ENCODE measurements around the gene CMSS1. TPM values are rescaled to one million over a fixed set of nuclear protein-coding genes. Genes with fewer than 3 reads are reported as not detected.

The CMSS1 gene
- polyA plus RNA-seq, 1 donor from 2014 or later, result 22.7 TPM

GRCh38 chr3:99949956-99950670 lies 132.5 kb downstream of the CMSS1 start:
- peaks cover 0 to 5% (median 0%) of the 10 kb centered on the region in 3 donors for H3K4me1 Mint-ChIP-seq
- peaks cover 2% of the 10 kb centered on the region for H3K36me3 Mint-ChIP-seq
- H3K27ac Mint-ChIP-seq, result peak overlapping the region in 1 of 3 donors; percentile 71
- no peaks in the 10 kb centered on the region for H3K9me3 Mint-ChIP-seq
- H3K27me3 Mint-ChIP-seq, result no peaks in the 10 kb centered on the region
- no peak overlapping the region for H3K4me3 Mint-ChIP-seq

GRCh38 chr3:99950921-99951320 lies 133.3 kb downstream of the CMSS1 start:
- Mint-ChIP-seq H3K4me3 (no peak overlapping the region), H3K4me1 (peaks cover 0 to 3% (median 0%) of the 10 kb centered on the region in 3 donors), H3K9me3 (no peaks in the 10 kb centered on the region), H3K27me3 (no peaks in the 10 kb centered on the region), H3K36me3 (peaks cover 2% of the 10 kb centered on the region), H3K27ac (no peak overlapping the region)

- H3K36me3 Mint-ChIP-seq, result peaks cover 4% of the 10 kb centered on the region
Measured at GRCh38 chr3:99951701-99952100, 134.0 kb downstream of the CMSS1 start.

GRCh38 chr3:99952306-99952705 lies 134.6 kb downstream of the CMSS1 start:
- Mint-ChIP-seq H3K36me3 (peaks cover 4% of the 10 kb centered on the region), H3K27ac (no peak overlapping the region), H3K27me3 (no peaks in the 10 kb centered on the region), H3K9me3 (no peaks in the 10 kb centered on the region), H3K4me3 (no peak overlapping the region), H3K4me1 (peaks cover 0 to 7% (median 0%) of the 10 kb centered on the region in 3 donors)

More at GRCh38 chr3:99951701-99952100, 134.0 kb downstream of the CMSS1 start:
- Mint-ChIP-seq H3K27me3 (no peaks in the 10 kb centered on the region), H3K4me3 (no peak overlapping the region), H3K4me1 (peaks cover 0 to 6% (median 0%) of the 10 kb centered on the region in 3 donors), H3K27ac (no peak overlapping the region), H3K9me3 (no peaks in the 10 kb centered on the region)

- H3K4me3 Mint-ChIP-seq, result no peak overlapping the region
- H3K4me1 Mint-ChIP-seq, result peaks cover 0 to 12% (median 0%) of the 10 kb centered on the region in 3 donors
- no peaks in the 10 kb centered on the region for H3K27me3 Mint-ChIP-seq
- H3K27ac Mint-ChIP-seq, result no peak overlapping the region
- no peaks in the 10 kb centered on the region for H3K9me3 Mint-ChIP-seq
- peaks cover 5% of the 10 kb centered on the region for H3K36me3 Mint-ChIP-seq
Measured at GRCh38 chr3:99953596-99953995, 135.9 kb downstream of the CMSS1 start.

- H3K27me3 Mint-ChIP-seq, result no peaks in the 10 kb centered on the region
- H3K27ac Mint-ChIP-seq, result peak overlapping the region in 1 of 3 donors; percentile 24
- H3K4me3 Mint-ChIP-seq, result no peak overlapping the region
- peaks cover 0 to 12% (median 0%) of the 10 kb centered on the region in 3 donors for H3K4me1 Mint-ChIP-seq
- peaks cover 5% of the 10 kb centered on the region for H3K36me3 Mint-ChIP-seq
- H3K9me3 Mint-ChIP-seq, result no peaks in the 10 kb centered on the region
Measured at GRCh38 chr3:99954914-99955644, 137.4 kb downstream of the CMSS1 start.

- Mint-ChIP-seq H3K9me3 (no peaks in the 10 kb centered on the region), H3K27ac (no peak overlapping the region), H3K36me3 (peaks cover 4% of the 10 kb centered on the region), H3K27me3 (no peaks in the 10 kb centered on the region), H3K4me3 (no peak overlapping the region), H3K4me1 (peaks cover 0 to 12% (median 4%) of the 10 kb centered on the region in 3 donors)
Measured at GRCh38 chr3:99955773-99956562, 138.3 kb downstream of the CMSS1 start.

- Mint-ChIP-seq H3K9me3 (no peaks in the 10 kb centered on the region), H3K36me3 (peaks cover 5% of the 10 kb centered on the region), H3K27me3 (no peaks in the 10 kb centered on the region), H3K4me3 (no peak overlapping the region), H3K27ac (no peak overlapping the region), H3K4me1 (peaks cover 0 to 8% (median 4%) of the 10 kb centered on the region in 3 donors)
Measured at GRCh38 chr3:99957151-99957796, 139.6 kb downstream of the CMSS1 start.

GRCh38 chr3:99958222-99958912 lies 140.7 kb downstream of the CMSS1 start:
- Mint-ChIP-seq H3K27ac (peak overlapping the region in 1 of 3 donors; percentile 8), H3K9me3 (no peaks in the 10 kb centered on the region), H3K36me3 (peaks cover 5% of the 10 kb centered on the region), H3K4me3 (peak overlapping the region in 1 of 4 donors; percentile 71), H3K4me1 (peaks cover 0 to 8% (median 4%) of the 10 kb centered on the region in 3 donors), H3K27me3 (no peaks in the 10 kb centered on the region)

GRCh38 chr3:99960123-99960878 lies 142.6 kb downstream of the CMSS1 start:
- Mint-ChIP-seq H3K27ac (no peak overlapping the region), H3K27me3 (no peaks in the 10 kb centered on the region), H3K36me3 (peaks cover 5% of the 10 kb centered on the region), H3K4me3 (no peak overlapping the region), H3K9me3 (no peaks in the 10 kb centered on the region), H3K4me1 (peaks cover 0 to 8% (median 4%) of the 10 kb centered on the region in 3 donors)

GRCh38 chr3:99960941-99961340 lies 143.3 kb downstream of the CMSS1 start:
- Mint-ChIP-seq H3K27ac (no peak overlapping the region), H3K4me3 (no peak overlapping the region)

GRCh38 chr3:99961756-99962515 lies 144.3 kb downstream of the CMSS1 start:
- H3K27me3 Mint-ChIP-seq, result no peaks in the 10 kb centered on the region
- peaks cover 5% of the 10 kb centered on the region for H3K36me3 Mint-ChIP-seq
- H3K9me3 Mint-ChIP-seq, result no peaks in the 10 kb centered on the region
- H3K4me1 Mint-ChIP-seq, result peaks cover 0 to 5% (median 4%) of the 10 kb centered on the region in 3 donors
- no peak overlapping the region for H3K27ac Mint-ChIP-seq
- no peak overlapping the region for H3K4me3 Mint-ChIP-seq

More at GRCh38 chr3:99960941-99961340, 143.3 kb downstream of the CMSS1 start:
- Mint-ChIP-seq H3K4me1 (peaks cover 0 to 8% (median 4%) of the 10 kb centered on the region in 3 donors), H3K27me3 (no peaks in the 10 kb centered on the region), H3K9me3 (no peaks in the 10 kb centered on the region), H3K36me3 (peaks cover 5% of the 10 kb centered on the region)

- Mint-ChIP-seq H3K4me1 (peaks cover 0 to 4% (median 3%) of the 10 kb centered on the region in 3 donors), H3K36me3 (peaks cover 7% of the 10 kb centered on the region), H3K27ac (no peak overlapping the region), H3K27me3 (no peaks in the 10 kb centered on the region), H3K9me3 (no peaks in the 10 kb centered on the region), H3K4me3 (no peak overlapping the region)
Measured at GRCh38 chr3:99962703-99963102, 145.0 kb downstream of the CMSS1 start.

Data from IgD-negative memory B cell (primary cell).